K562 (cell line): ENCODE data around the gene TFRC. TPM values are rescaled to one million over a fixed set of nuclear protein-coding genes. Genes with fewer than 3 reads are reported as not detected.

Source experiments
- ARID1B ChIP-seq: fragments of 450-650 bp; IDR thresholded peaks from 2 replicates; pipeline ENCODE4 v1.6.1; 2016; ENCODE audit warnings: antibody characterized with exemption, mild to moderate bottlenecking, inconsistent platforms
- ARID2 ChIP-seq: fragments of 450-650 bp; IDR thresholded peaks from 2 replicates; pipeline ENCODE4 v1.6.1; 2017; ENCODE audit warnings: antibody characterized with exemption, mild to moderate bottlenecking
- BCOR ChIP-seq: fragments of 450-650 bp; IDR thresholded peaks from 2 replicates; pipeline ENCODE4 v1.6.1; 2016
- CBX3 ChIP-seq, 2 experiments: IDR thresholded peaks; 1 replicate in 1 of 2; 2 replicates in 1 of 2; pipeline ENCODE4 v1.6.1; 2012; ENCODE audit warnings: inconsistent platforms in 2 of 2, low read length in 2 of 2, borderline replicate concordance in 1 of 2, control low read depth in 1 of 2
- EWSR1 ChIP-seq: fragments of 450-650 bp; IDR thresholded peaks from 2 replicates; pipeline ENCODE4 v1.6.1; 2018; ENCODE audit warnings: borderline replicate concordance, mild to moderate bottlenecking, low read depth, moderate library complexity; ENCODE audit not compliant: partially characterized antibody
- FOXK1 ChIP-seq: sonication (generic); formaldehyde crosslinking; IDR thresholded peaks from 2 replicates; pipeline ENCODE4 v1.8.0; 2022; ENCODE audit warnings: missing genetic modification reagents, mild to moderate bottlenecking, borderline replicate concordance
- GTF2E2 ChIP-seq: fragments of 200-800 bp; sonication (Bioruptor generic); IDR thresholded peaks from 2 replicates; pipeline ENCODE4 v1.6.1; 2016; ENCODE audit warnings: missing genetic modification characterization, missing compliant biosample characterization
- NFE2 ChIP-seq: IDR thresholded peaks from 2 replicates; pipeline ENCODE4 v1.6.1; 2014; ENCODE audit warnings: antibody characterized with exemption, low read depth
- NFIC ChIP-seq: fragments of 450-650 bp; IDR thresholded peaks from 2 replicates; pipeline ENCODE4 v1.6.1; 2017; ENCODE audit warnings: mild to moderate bottlenecking, inconsistent platforms
- PBX2 ChIP-seq, 2 experiments: IDR thresholded peaks in 1 of 2; conservative IDR thresholded peaks in 1 of 2; 2 replicates each; pipeline ENCODE4 v1.6.1; 2016; ENCODE audit warnings: low read depth in 2 of 2, mild to moderate bottlenecking in 1 of 2, missing compliant biosample characterization in 1 of 2, missing genetic modification characterization in 1 of 2, moderate library complexity in 1 of 2
- RBFOX2 ChIP-seq: fragments of 200-400 bp; formaldehyde crosslinking; IDR thresholded peaks from 2 replicates; pipeline ENCODE4 v1.6.1; 2017; ENCODE audit warnings: low read depth, mild to moderate bottlenecking, low read length, moderate library complexity
- RBM39 ChIP-seq: fragments of 200-400 bp; formaldehyde crosslinking; optimal IDR thresholded peaks from 2 replicates; pipeline ENCODE3; 2018; ENCODE audit warnings: low read depth, low read length
- TARDBP ChIP-seq: fragments of 450-650 bp; IDR thresholded peaks from 2 replicates; pipeline ENCODE4 v1.6.1; 2016
- TGIF2 ChIP-seq: sonication (generic); formaldehyde crosslinking; IDR thresholded peaks from 2 replicates; pipeline ENCODE4 v1.8.1; 2022; ENCODE audit warnings: mild to moderate bottlenecking, missing genetic modification reagents, moderate library complexity
- THRB ChIP-seq: fragments of 450-650 bp; formaldehyde crosslinking; conservative IDR thresholded peaks from 2 replicates; pipeline ENCODE4 v1.4.0; 2022; ENCODE audit warnings: mild to moderate bottlenecking, missing genetic modification characterization
- TRIM28 ChIP-seq: fragments of 450-650 bp; IDR thresholded peaks from 2 replicates; pipeline ENCODE4 v1.6.1; 2017
- ZBTB1 ChIP-seq: sonication (generic); formaldehyde crosslinking; IDR thresholded peaks from 2 replicates; pipeline ENCODE4 v1.8.1; 2023; ENCODE audit warnings: missing genetic modification reagents, low read depth, mild to moderate bottlenecking, borderline replicate concordance
- ZBTB43 ChIP-seq: sonication (generic); formaldehyde crosslinking; IDR thresholded peaks from 2 replicates; pipeline ENCODE4 v1.8.0; 2023; ENCODE audit warnings: mild to moderate bottlenecking, missing genetic modification reagents
- ZNF324 ChIP-seq: fragments of 250-450 bp; sonication (Bioruptor Pico); IDR thresholded peaks from 2 replicates; pipeline ENCODE4 v1.4.0; 2020; ENCODE audit warnings: mild to moderate bottlenecking
- polyA plus RNA-seq, 8 experiments: library from polyadenylated mRNA; depleted of rRNA in 4 of 8; stranded (reverse) in 5 of 8; unstranded in 3 of 8; fragments of >200 nt; fragmentation: Nextera tagmentation in 2 of 8; fragmentation: Illumina TruSeq in 1 of 8; extraction: Ambion mirVana in 2 of 8; extraction: Trizol in 1 of 8; gene quantifications; 2 replicates each; pipeline versions ENCODE4 v1.2.1 to v1.2.3, GENCODE V29; 2011 to 2014; ENCODE audit warnings: inconsistent platforms in 1 of 8, missing spikeins in 1 of 8
- total RNA-seq, 7 experiments: library from RNA; depleted of rRNA in 6 of 7; stranded (reverse); fragments of >200 nt in 6 of 7; fragmentation: Illumina TruSeq in 2 of 7; extraction: Trizol in 2 of 7; gene quantifications; 2 replicates each; pipeline versions ENCODE4 v1.2.1 to v1.2.3, GENCODE V29; 2011 to 2021; ENCODE audit warnings: low replicate concordance in 1 of 7
- TF ChIP-seq, protein P1 (sequence below): IDR thresholded peaks from 3 replicates; pipeline ENCODE4 v1.6.1; 2011; ENCODE audit warnings: borderline replicate concordance, mild to moderate bottlenecking; ENCODE audit not compliant: insufficient read length, insufficient read depth
- TF ChIP-seq, protein P2 (sequence below): fragments of 250-450 bp; sonication (Bioruptor Pico); IDR thresholded peaks from 2 replicates; pipeline ENCODE4 v1.4.0; 2020; ENCODE audit warnings: mild to moderate bottlenecking, moderate library complexity

Gene TFRC
- total and polyA plus RNA-seq, 9 of the 15 experiments (the other 6 are each of a cell fraction or from before 2014, with no cell fraction given): 149 to 679 (median 332) TPM

- TF ChIP-seq ZBTB1 (CRISPR knock-in tag) (no peak), TGIF2 (CRISPR knock-in tag) (no peak; the same call in 1 of the 2 replicates), PBX2 (CRISPR knock-in tag; IDR thresholded peaks at IDR 0.05; ENCODE audit: low read depth) (no peak), PBX2 (tag; conservative IDR thresholded peaks at IDR 0.05; ENCODE audit: low read depth) (no peak), ZBTB43 (CRISPR knock-in tag) (no peak), ARID1B (no peak; the same call in none of the 2 replicates), FOXK1 (CRISPR knock-in tag) (no peak), TRIM28 (no peak), ARID2 (no peak), THRB (CRISPR knock-in tag) (no peak), BCOR (no peak), NFE2 (no peak), NFIC (no peak), GTF2E2 (tag) (no peak), RBM39 (no peak), EWSR1 (no peak), CBX3 (IDR thresholded peaks at IDR 0.05; ENCODE audit: borderline replicate concordance in 1 of 2, low read length in 2 of 2) (peak in 1 of 2 experiments; percentile 64; a peak in 1 of 3 replicates), RBFOX2 (no peak), TARDBP (no peak), ZNF324 (CRISPR knock-in tag) (no peak)
- TF ChIP-seq, protein P1, sequence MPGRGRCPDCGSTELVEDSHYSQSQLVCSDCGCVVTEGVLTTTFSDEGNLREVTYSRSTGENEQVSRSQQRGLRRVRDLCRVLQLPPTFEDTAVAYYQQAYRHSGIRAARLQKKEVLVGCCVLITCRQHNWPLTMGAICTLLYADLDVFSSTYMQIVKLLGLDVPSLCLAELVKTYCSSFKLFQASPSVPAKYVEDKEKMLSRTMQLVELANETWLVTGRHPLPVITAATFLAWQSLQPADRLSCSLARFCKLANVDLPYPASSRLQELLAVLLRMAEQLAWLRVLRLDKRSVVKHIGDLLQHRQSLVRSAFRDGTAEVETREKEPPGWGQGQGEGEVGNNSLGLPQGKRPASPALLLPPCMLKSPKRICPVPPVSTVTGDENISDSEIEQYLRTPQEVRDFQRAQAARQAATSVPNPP: no peak
- TF ChIP-seq, protein P2, sequence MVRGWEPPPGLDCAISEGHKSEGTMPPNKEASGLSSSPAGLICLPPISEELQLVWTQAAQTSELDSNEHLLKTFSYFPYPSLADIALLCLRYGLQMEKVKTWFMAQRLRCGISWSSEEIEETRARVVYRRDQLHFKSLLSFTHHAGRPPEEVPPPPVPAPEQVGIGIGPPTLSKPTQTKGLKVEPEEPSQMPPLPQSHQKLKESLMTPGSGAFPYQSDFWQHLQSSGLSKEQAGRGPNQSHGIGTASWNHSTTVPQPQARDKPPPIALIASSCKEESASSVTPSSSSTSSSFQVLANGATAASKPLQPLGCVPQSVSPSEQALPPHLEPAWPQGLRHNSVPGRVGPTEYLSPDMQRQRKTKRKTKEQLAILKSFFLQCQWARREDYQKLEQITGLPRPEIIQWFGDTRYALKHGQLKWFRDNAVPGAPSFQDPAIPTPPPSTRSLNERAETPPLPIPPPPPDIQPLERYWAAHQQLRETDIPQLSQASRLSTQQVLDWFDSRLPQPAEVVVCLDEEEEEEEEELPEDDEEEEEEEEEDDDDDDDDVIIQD (CRISPR knock-in tag): no peak
These were observed 40.3 kb upstream of the TFRC start (continued) for GRCh38 chr3:196122021-196122687.
